Nephron progenitor cell (in vitro differentiated cells): Measurements from ENCODE around the gene TGFA.

ENCODE experiments used
- DNase-seq: peaks from one replicate; pipeline ENCODE4 v3.0.0; 2021
- H3K27ac Mint-ChIP-seq: 2 replicates; pipeline ENCODE4 v1.8.0; 2021; ENCODE audit warnings: mild to moderate bottlenecking, moderate library complexity, mixed read lengths
- H3K27me3 Mint-ChIP-seq: 2 replicates; pipeline ENCODE4 v1.8.0; 2021; ENCODE audit warnings: mild to moderate bottlenecking, low read depth, mixed read lengths; ENCODE audit not compliant: poor library complexity
- H3K36me3 Mint-ChIP-seq: 2 replicates; pipeline ENCODE4 v1.8.0; 2021; ENCODE audit warnings: low read depth, mixed read lengths
- H3K4me1 Mint-ChIP-seq: 2 replicates; pipeline ENCODE4 v1.8.0; 2021; ENCODE audit warnings: mixed read lengths
- H3K4me3 Mint-ChIP-seq: 2 replicates; pipeline ENCODE4 v1.8.0; 2021; ENCODE audit warnings: mild to moderate bottlenecking, moderate library complexity, mixed read lengths
- H3K9me3 Mint-ChIP-seq: 2 replicates; pipeline ENCODE4 v1.8.0; 2021; ENCODE audit warnings: mild to moderate bottlenecking, moderate library complexity, mixed read lengths
- CTCF ChIP-seq: fragments of 200-600 bp; sonication (generic); IDR thresholded peaks from 2 replicates; pipeline ENCODE4 v1.5.0; 2021; ENCODE audit warnings: antibody characterized with exemption

TGFA gene

GRCh38 chr2:70494293-70494886, 59.2 kb downstream of the TGFA start:
- H3K36me3 Mint-ChIP-seq = peaks cover 3% of the 10 kb centered on the region
- DNase-seq = no peak
- H3K27me3 Mint-ChIP-seq = peaks cover 6% of the 10 kb centered on the region
- peaks cover 4% of the 10 kb centered on the region for H3K9me3 Mint-ChIP-seq
- no peak for TF ChIP-seq CTCF
- no peak overlapping the region for H3K27ac Mint-ChIP-seq
- H3K4me1 Mint-ChIP-seq = peaks cover 19% of the 10 kb centered on the region
- H3K4me3 Mint-ChIP-seq = no peak overlapping the region

- no peaks in the 10 kb centered on the region for H3K36me3 Mint-ChIP-seq
- no peak overlapping the region for H3K4me3 Mint-ChIP-seq
- H3K9me3 Mint-ChIP-seq = no peaks in the 10 kb centered on the region
- no peak overlapping the region for H3K27ac Mint-ChIP-seq
- H3K4me1 Mint-ChIP-seq = peaks cover 19% of the 10 kb centered on the region
- H3K27me3 Mint-ChIP-seq = peaks cover 10% of the 10 kb centered on the region
- DNase-seq = no peak
- TF ChIP-seq CTCF = no peak
Measured at GRCh38 chr2:70490381-70490780, 63.2 kb downstream of the TGFA start.

- H3K4me1 Mint-ChIP-seq = peaks cover 19% of the 10 kb centered on the region
- H3K9me3 Mint-ChIP-seq = no peaks in the 10 kb centered on the region
- TF ChIP-seq CTCF = no peak
- H3K36me3 Mint-ChIP-seq = no peaks in the 10 kb centered on the region
- DNase-seq = no peak
- peaks cover 6% of the 10 kb centered on the region for H3K27me3 Mint-ChIP-seq
- no peak overlapping the region for H3K4me3 Mint-ChIP-seq
- no peak overlapping the region for H3K27ac Mint-ChIP-seq
Measured at GRCh38 chr2:70489165-70489564, 64.5 kb downstream of the TGFA start.

GRCh38 chr2:70484086-70484485, 69.5 kb downstream of the TGFA start:
- Mint-ChIP-seq H3K36me3 (no peaks in the 10 kb centered on the region), H3K9me3 (peaks cover 10% of the 10 kb centered on the region), H3K4me1 (peaks cover 9% of the 10 kb centered on the region), H3K27ac (no peak overlapping the region), H3K27me3 (peaks cover 9% of the 10 kb centered on the region), H3K4me3 (no peak overlapping the region)
- TF ChIP-seq CTCF = no peak
- no peak for DNase-seq

GRCh38 chr2:70482401-70482800, 71.2 kb downstream of the TGFA start:
- H3K9me3 Mint-ChIP-seq = peaks cover 10% of the 10 kb centered on the region
- peaks cover 5% of the 10 kb centered on the region for H3K27me3 Mint-ChIP-seq
- no peak for TF ChIP-seq CTCF
- no peak overlapping the region for H3K4me3 Mint-ChIP-seq
- no peak overlapping the region for H3K27ac Mint-ChIP-seq
- H3K4me1 Mint-ChIP-seq = peaks cover 15% of the 10 kb centered on the region
- no peaks in the 10 kb centered on the region for H3K36me3 Mint-ChIP-seq
- DNase-seq = no peak

- no peaks in the 10 kb centered on the region for H3K36me3 Mint-ChIP-seq
- no peak for TF ChIP-seq CTCF
- H3K9me3 Mint-ChIP-seq = peaks cover 10% of the 10 kb centered on the region
- H3K27ac Mint-ChIP-seq = no peak overlapping the region
- peaks cover 3% of the 10 kb centered on the region for H3K27me3 Mint-ChIP-seq
- H3K4me1 Mint-ChIP-seq = peaks cover 35% of the 10 kb centered on the region
- DNase-seq = no peak
- H3K4me3 Mint-ChIP-seq = no peak overlapping the region
Measured at GRCh38 chr2:70480468-70480867, 73.2 kb downstream of the TGFA start.
